ENCODE results near the gene FAM120A.

Gene FAM120A

DNA sequence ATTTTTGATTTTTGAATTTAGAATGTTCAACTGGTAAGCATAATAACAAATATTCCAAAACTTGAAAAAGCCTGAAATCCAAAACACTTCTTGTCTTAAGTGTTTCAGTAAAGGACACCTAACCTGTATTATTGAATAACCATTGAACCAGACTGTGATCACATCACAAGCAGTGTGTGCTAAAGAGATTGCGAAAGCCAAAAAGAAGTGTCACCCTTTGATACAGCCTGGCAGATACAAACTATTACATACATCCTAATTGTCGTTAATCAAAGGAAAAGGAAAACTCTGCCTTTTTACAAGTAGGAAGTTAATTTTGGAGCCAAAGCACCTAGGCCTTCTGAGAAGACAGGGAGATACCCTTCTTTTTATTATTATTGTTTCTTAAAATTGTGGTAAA lies 10.3 kb downstream of the FAM120A start:
- Histone ChIP-seq H3K27me3 (ENCODE audit: control insufficient read depth, insufficient read depth, low read length) (no peaks in the 10 kb centered on the region), H3K4me3 (ENCODE audit: low read depth, low read length) (no peak overlapping the region), H3K9me3 (ENCODE audit: control insufficient read depth, insufficient read depth, low read length) (no peaks in the 10 kb centered on the region), H3K9ac (ENCODE audit: low read depth, low read length) (no peak overlapping the region), H3K27ac (ENCODE audit: low read depth, low read length) (no peak overlapping the region), H3K4me1 (ENCODE audit: control insufficient read depth, insufficient read depth, low read length) (peaks cover 51% of the 10 kb centered on the region), H3K36me3 (ENCODE audit: control insufficient read depth, insufficient read depth, low read length) (no peaks in the 10 kb centered on the region)

DNA sequence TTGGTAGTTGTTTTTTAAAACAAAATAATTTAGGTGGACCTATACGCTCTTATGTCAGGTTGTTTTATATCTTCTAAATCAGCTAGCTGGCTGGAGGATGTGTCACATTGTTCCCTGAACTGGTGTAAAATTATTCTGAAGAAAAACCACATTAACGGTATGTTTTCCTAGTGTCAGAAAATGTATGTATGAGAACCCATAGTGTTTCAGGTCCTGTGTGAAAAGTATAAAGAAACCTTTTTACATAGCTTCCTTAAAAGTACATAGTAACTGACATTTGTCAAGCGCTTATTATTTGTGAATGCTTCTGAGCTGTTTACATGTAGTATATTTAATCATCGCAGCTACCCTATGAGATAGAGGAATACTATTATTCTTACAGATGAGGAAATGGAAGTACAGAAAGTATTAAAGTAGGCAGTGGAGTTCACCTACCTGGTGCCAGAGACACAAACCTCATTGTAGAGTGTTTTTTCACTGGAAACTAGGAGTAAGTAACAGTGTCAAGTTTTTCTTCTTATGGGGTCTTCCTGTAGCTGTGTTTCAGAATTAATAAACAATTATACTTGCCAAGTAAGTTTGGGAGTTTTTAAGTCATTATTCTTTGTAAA lies 12.3 kb downstream of the FAM120A start:
- H3K9me3 ChIP-seq (ENCODE audit: control insufficient read depth, insufficient read depth, low read length), result no peaks in the 10 kb centered on the region
- H3K4me1 ChIP-seq (ENCODE audit: control insufficient read depth, insufficient read depth, low read length), result peaks cover 58% of the 10 kb centered on the region
- H3K4me3 ChIP-seq (ENCODE audit: low read depth, low read length), result no peak overlapping the region
- no peaks in the 10 kb centered on the region for H3K27me3 ChIP-seq (ENCODE audit: control insufficient read depth, insufficient read depth, low read length)
- H3K27ac ChIP-seq (ENCODE audit: low read depth, low read length), result peak overlapping the region; percentile 75
- no peak overlapping the region for H3K9ac ChIP-seq (ENCODE audit: low read depth, low read length)
- H3K36me3 ChIP-seq (ENCODE audit: control insufficient read depth, insufficient read depth, low read length), result no peaks in the 10 kb centered on the region

DNA sequence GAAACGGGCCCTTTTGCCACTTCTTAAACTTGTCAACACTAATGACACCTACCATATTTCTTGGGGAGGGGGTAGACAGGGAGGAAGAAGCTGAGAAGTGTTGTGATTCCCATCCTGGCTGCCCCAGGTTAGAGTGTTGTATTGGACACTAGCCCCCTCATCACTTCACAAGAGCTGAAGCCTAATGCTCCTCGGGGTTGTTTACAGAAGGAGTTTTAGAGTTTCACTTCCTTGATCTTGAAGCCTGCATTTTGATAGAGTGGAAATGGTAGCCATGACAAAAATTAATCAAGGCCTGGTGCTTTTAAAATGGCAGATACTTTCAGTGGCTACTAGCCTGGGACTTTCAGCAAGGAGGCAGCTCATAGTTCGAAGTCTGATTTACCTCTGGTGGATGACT lies 12.9 kb downstream of the FAM120A start:
- H3K36me3 ChIP-seq (ENCODE audit: control insufficient read depth, insufficient read depth, low read length), result no peaks in the 10 kb centered on the region
- H3K27me3 ChIP-seq (ENCODE audit: control insufficient read depth, insufficient read depth, low read length), result no peaks in the 10 kb centered on the region
- H3K4me1 ChIP-seq (ENCODE audit: control insufficient read depth, insufficient read depth, low read length), result peaks cover 57% of the 10 kb centered on the region
- no peaks in the 10 kb centered on the region for H3K9me3 ChIP-seq (ENCODE audit: control insufficient read depth, insufficient read depth, low read length)
- H3K4me3 ChIP-seq (ENCODE audit: low read depth, low read length), result no peak overlapping the region
- peak overlapping the region; percentile 75 for H3K27ac ChIP-seq (ENCODE audit: low read depth, low read length)
- H3K9ac ChIP-seq (ENCODE audit: low read depth, low read length), result no peak overlapping the region

DNA sequence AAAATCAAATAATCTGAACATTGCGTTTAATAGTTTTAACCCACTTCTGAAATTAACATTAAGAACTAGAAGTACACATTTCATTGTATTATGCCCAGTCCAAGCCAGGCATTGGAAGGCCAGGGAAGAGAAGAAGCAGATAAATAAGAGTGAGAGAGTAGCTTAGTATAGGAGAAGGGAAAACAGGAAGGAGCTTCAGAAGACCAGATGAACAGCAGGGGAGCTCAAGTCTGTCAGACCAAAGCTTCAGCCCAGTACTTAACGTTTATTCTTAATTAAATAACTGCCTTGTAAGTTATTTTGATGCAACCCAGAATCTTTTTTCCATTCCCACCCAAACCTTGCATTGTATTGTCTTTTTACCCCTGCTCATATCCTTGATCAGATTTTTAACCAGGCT lies 13.4 kb downstream of the FAM120A start:
- no peak overlapping the region for H3K9ac ChIP-seq (ENCODE audit: low read depth, low read length)
- H3K27ac ChIP-seq (ENCODE audit: low read depth, low read length), result peak overlapping the region; percentile 75
- H3K27me3 ChIP-seq (ENCODE audit: control insufficient read depth, insufficient read depth, low read length), result no peaks in the 10 kb centered on the region
- no peaks in the 10 kb centered on the region for H3K9me3 ChIP-seq (ENCODE audit: control insufficient read depth, insufficient read depth, low read length)
- H3K36me3 ChIP-seq (ENCODE audit: control insufficient read depth, insufficient read depth, low read length), result no peaks in the 10 kb centered on the region
- peaks cover 57% of the 10 kb centered on the region for H3K4me1 ChIP-seq (ENCODE audit: control insufficient read depth, insufficient read depth, low read length)
- no peak overlapping the region for H3K4me3 ChIP-seq (ENCODE audit: low read depth, low read length)

DNA sequence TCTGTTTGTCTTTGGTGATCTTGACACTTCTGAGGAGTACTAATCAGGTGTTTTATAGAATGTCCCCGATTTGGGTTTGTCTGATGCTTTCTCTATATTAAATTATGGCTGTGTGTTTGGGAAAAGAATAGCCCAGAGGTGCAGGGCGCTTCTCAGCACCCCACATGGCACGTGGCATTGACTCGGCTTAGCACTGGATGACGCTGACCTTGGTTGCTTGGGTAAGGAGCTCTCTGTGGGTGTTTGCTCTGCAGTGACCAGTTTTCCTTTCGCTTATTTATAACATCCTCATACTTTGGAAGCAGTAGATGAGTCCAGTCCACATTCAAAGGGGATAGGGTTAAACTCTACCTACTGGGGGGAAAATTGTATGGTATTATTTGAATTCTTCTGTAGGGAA lies 14.4 kb downstream of the FAM120A start:
- Histone ChIP-seq H3K4me1 (ENCODE audit: control insufficient read depth, insufficient read depth, low read length) (peaks cover 53% of the 10 kb centered on the region), H3K36me3 (ENCODE audit: control insufficient read depth, insufficient read depth, low read length) (no peaks in the 10 kb centered on the region), H3K9ac (ENCODE audit: low read depth, low read length) (no peak overlapping the region), H3K9me3 (ENCODE audit: control insufficient read depth, insufficient read depth, low read length) (no peaks in the 10 kb centered on the region), H3K27me3 (ENCODE audit: control insufficient read depth, insufficient read depth, low read length) (no peaks in the 10 kb centered on the region), H3K27ac (ENCODE audit: low read depth, low read length) (no peak overlapping the region), H3K4me3 (ENCODE audit: low read depth, low read length) (no peak overlapping the region)

DNA sequence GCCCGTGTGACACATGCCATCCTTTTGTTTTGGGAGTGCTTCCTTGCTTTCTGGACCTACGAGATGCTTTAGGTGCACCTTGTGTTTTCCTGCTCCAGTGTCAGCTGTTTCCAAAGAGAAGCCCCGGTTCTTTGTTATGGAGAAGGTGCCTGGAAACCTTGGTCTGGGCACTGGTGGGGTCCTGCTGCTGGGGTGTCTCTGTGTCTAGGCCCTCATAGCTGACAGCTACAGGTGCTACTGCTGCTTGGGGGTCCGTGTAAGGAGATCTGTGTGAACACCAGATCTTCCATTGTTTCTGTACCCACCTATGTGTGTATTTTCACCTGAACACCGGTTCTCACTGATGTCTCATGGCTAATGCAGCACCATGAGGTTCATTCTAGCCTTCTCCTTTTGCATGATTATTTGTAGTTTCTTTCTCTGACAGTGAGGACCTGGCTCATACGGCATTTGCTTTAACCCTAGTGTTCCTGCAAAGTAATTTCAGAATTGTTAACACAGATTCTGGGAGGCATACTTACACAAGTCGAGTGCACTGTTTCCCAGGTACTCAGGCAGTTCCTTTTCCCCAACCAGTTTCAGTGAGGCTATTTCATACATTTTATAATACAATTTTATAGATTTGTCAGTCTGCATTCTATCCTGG lies 15.1 kb downstream of the FAM120A start:
- H3K9ac ChIP-seq (ENCODE audit: low read depth, low read length), result no peak overlapping the region
- H3K36me3 ChIP-seq (ENCODE audit: control insufficient read depth, insufficient read depth, low read length), result peaks cover 7% of the 10 kb centered on the region
- no peak overlapping the region for H3K27ac ChIP-seq (ENCODE audit: low read depth, low read length)
- peaks cover 50% of the 10 kb centered on the region for H3K4me1 ChIP-seq (ENCODE audit: control insufficient read depth, insufficient read depth, low read length)
- no peak overlapping the region for H3K4me3 ChIP-seq (ENCODE audit: low read depth, low read length)
- H3K27me3 ChIP-seq (ENCODE audit: control insufficient read depth, insufficient read depth, low read length), result no peaks in the 10 kb centered on the region
- no peaks in the 10 kb centered on the region for H3K9me3 ChIP-seq (ENCODE audit: control insufficient read depth, insufficient read depth, low read length)

DNA sequence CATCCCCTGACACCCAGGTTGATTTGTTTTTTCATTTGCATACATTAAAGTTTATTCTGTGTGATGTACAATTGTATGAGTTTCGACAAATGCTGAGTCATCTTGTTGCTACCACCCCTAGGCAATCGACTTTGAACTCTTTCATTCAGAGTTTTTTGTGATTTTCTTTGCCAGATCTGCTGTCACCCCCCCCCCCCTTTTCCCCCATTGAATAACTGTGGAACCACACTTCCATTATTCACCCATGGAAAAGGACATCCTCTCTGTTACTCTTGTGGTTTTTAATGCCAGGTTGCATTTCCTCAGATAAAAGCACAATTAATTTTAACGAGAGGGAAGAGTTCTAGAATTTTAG lies 15.6 kb downstream of the FAM120A start:
- peaks cover 50% of the 10 kb centered on the region for H3K4me1 ChIP-seq (ENCODE audit: control insufficient read depth, insufficient read depth, low read length)
- no peak overlapping the region for H3K27ac ChIP-seq (ENCODE audit: low read depth, low read length)

DNA sequence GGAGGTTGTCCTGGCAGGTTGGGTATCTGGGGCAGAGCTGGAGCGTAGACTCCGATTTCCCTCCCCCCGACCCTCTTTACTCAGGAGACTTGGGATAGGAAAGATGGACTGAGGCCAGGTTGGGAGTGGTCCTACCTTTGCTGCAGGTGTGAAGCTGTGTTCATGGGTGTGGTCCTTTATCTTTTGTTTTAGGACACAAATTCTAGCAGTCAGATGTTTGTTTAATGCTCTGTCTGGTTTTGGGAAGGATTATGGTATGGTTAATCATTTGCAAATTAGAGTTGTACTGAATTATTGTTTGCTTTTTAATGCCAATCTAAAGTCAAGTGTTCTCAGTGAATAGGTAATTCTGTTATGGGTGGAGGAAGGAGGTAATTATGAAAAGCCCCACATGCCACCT lies 16.0 kb downstream of the FAM120A start:
- Histone ChIP-seq H3K9ac (ENCODE audit: low read depth, low read length) (no peak overlapping the region), H3K27me3 (ENCODE audit: control insufficient read depth, insufficient read depth, low read length) (no peaks in the 10 kb centered on the region), H3K36me3 (ENCODE audit: control insufficient read depth, insufficient read depth, low read length) (peaks cover 9% of the 10 kb centered on the region), H3K4me3 (ENCODE audit: low read depth, low read length) (no peak overlapping the region), H3K4me1 (ENCODE audit: control insufficient read depth, insufficient read depth, low read length) (peaks cover 50% of the 10 kb centered on the region), H3K27ac (ENCODE audit: low read depth, low read length) (no peak overlapping the region), H3K9me3 (ENCODE audit: control insufficient read depth, insufficient read depth, low read length) (no peaks in the 10 kb centered on the region)

More for the DNA sequence above, 15.6 kb downstream of the FAM120A start:
- Histone ChIP-seq H3K4me3 (ENCODE audit: low read depth, low read length) (no peak overlapping the region), H3K9ac (ENCODE audit: low read depth, low read length) (no peak overlapping the region), H3K9me3 (ENCODE audit: control insufficient read depth, insufficient read depth, low read length) (no peaks in the 10 kb centered on the region), H3K27me3 (ENCODE audit: control insufficient read depth, insufficient read depth, low read length) (no peaks in the 10 kb centered on the region), H3K36me3 (ENCODE audit: control insufficient read depth, insufficient read depth, low read length) (peaks cover 8% of the 10 kb centered on the region)

DNA sequence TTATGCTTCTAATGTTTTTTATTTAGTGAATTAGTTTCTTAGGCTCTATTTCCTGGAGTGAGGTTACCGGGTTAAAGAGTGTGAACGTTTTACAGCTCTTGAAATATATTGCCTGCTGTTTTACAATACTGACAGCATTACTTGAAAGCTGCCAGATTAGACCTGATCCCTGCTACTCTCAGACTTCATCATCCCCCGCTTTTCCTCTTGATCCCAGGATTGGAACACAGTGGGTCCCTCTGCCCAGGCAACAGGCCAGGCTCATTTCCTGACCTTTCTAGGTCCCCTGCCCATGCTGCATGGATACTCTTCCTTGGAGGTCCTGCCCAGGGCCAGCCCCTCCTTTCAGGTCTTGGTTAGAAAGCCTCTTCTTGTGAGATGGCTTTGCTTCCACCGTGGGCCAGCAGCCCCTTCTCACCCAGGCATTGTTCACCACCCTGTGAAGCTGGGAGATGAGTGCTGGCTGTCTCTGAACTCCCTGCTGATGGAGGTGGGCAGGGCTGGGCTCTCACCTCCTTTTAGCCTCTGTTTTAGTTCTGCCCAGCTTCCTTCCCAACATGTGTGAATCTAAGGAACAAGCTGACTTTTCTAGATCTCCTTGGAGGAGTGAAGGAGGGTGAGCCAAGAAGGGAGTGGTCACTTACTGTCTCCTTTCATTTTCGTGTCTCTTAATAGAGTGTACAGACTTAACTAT lies 17.4 kb downstream of the FAM120A start:
- Histone ChIP-seq H3K27ac (ENCODE audit: low read depth, low read length) (no peak overlapping the region), H3K9me3 (ENCODE audit: control insufficient read depth, insufficient read depth, low read length) (no peaks in the 10 kb centered on the region), H3K36me3 (ENCODE audit: control insufficient read depth, insufficient read depth, low read length) (peaks cover 11% of the 10 kb centered on the region), H3K4me3 (ENCODE audit: low read depth, low read length) (no peak overlapping the region), H3K9ac (ENCODE audit: low read depth, low read length) (no peak overlapping the region), H3K4me1 (ENCODE audit: control insufficient read depth, insufficient read depth, low read length) (peaks cover 49% of the 10 kb centered on the region), H3K27me3 (ENCODE audit: control insufficient read depth, insufficient read depth, low read length) (no peaks in the 10 kb centered on the region)

DNA sequence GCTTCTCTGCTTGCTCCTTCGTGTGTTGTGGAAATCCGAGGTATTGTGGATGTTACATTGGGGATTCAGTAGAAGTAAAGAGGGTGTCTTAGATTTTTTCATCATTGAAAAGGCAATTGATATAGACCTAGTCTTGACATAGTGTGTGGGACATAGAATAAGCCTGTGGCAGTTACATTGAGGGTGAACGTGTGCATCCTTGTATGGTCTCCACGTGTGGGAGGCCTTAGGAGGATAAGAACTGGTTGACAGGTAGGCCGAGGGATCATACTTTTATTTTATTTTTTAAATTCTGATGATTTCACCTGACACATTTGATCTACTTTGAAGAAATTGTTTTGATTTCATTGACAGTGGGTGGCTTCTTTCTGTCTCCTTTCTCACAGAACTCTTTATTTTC lies 18.9 kb downstream of the FAM120A start:
- no peaks in the 10 kb centered on the region for H3K27me3 ChIP-seq (ENCODE audit: control insufficient read depth, insufficient read depth, low read length)

DNA sequence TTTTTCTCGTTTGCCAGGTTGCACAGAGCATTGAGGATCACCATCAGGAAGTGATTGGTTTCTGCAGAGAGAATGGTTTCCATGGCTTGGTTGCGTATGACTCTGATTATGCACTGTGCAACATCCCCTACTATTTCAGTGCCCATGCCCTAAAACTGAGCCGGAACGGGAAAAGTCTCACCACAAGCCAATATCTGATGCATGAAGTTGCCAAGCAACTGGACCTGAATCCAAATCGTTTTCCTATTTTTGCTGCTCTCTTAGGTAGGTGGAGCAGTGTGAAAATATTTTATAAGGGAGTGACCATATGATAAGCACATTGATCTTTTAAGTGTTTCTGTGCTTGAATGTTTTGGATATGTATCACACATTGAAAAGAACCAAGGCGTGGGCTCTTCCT lies 19.6 kb downstream of the FAM120A start:
- Histone ChIP-seq H3K36me3 (ENCODE audit: control insufficient read depth, insufficient read depth, low read length) (peaks cover 20% of the 10 kb centered on the region), H3K9me3 (ENCODE audit: control insufficient read depth, insufficient read depth, low read length) (no peaks in the 10 kb centered on the region), H3K27me3 (ENCODE audit: control insufficient read depth, insufficient read depth, low read length) (no peaks in the 10 kb centered on the region), H3K4me1 (ENCODE audit: control insufficient read depth, insufficient read depth, low read length) (peaks cover 34% of the 10 kb centered on the region), H3K9ac (ENCODE audit: low read depth, low read length) (no peak overlapping the region), H3K4me3 (ENCODE audit: low read depth, low read length) (no peak overlapping the region), H3K27ac (ENCODE audit: low read depth, low read length) (no peak overlapping the region)

More for the DNA sequence above, 18.9 kb downstream of the FAM120A start:
- Histone ChIP-seq H3K36me3 (ENCODE audit: control insufficient read depth, insufficient read depth, low read length) (peaks cover 16% of the 10 kb centered on the region), H3K9me3 (ENCODE audit: control insufficient read depth, insufficient read depth, low read length) (no peaks in the 10 kb centered on the region), H3K4me1 (ENCODE audit: control insufficient read depth, insufficient read depth, low read length) (peaks cover 36% of the 10 kb centered on the region), H3K27ac (ENCODE audit: low read depth, low read length) (no peak overlapping the region), H3K4me3 (ENCODE audit: low read depth, low read length) (no peak overlapping the region), H3K9ac (ENCODE audit: low read depth, low read length) (no peak overlapping the region)

Measured in HUES48 (cell line).